A673 (cell line): ENCODE results near the gene NUP93.

Experiments
- EZH2 ChIP-seq: fragments of 200-600 bp; sonication (generic); IDR thresholded peaks from 2 replicates; pipeline ENCODE4 v1.6.1; 2017; ENCODE audit warnings: borderline replicate concordance, low read depth, mild to moderate bottlenecking, mixed read lengths, antibody characterized with exemption, low read length; ENCODE audit not compliant: poor library complexity, severe bottlenecking
- TF ChIP-seq, protein P1 (sequence below): fragments of 300-800, 200-600 bp; sonication (generic); conservative IDR thresholded peaks from 2 replicates; pipeline ENCODE4 v1.5.1; 2017; ENCODE audit warnings: low read depth, mild to moderate bottlenecking, antibody characterized with exemption, low read length, moderate library complexity, mixed read lengths

GRCh38 chr16:56701534-56701933 is 28.4 kb upstream of the NUP93 start:
- TF ChIP-seq, protein P1, sequence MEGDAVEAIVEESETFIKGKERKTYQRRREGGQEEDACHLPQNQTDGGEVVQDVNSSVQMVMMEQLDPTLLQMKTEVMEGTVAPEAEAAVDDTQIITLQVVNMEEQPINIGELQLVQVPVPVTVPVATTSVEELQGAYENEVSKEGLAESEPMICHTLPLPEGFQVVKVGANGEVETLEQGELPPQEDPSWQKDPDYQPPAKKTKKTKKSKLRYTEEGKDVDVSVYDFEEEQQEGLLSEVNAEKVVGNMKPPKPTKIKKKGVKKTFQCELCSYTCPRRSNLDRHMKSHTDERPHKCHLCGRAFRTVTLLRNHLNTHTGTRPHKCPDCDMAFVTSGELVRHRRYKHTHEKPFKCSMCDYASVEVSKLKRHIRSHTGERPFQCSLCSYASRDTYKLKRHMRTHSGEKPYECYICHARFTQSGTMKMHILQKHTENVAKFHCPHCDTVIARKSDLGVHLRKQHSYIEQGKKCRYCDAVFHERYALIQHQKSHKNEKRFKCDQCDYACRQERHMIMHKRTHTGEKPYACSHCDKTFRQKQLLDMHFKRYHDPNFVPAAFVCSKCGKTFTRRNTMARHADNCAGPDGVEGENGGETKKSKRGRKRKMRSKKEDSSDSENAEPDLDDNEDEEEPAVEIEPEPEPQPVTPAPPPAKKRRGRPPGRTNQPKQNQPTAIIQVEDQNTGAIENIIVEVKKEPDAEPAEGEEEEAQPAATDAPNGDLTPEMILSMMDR = no peak
- no peak for TF ChIP-seq EZH2
